Endothelial cell of umbilical vein (primary cell): Measurements from ENCODE around the gene IGSF22. TPM values are rescaled to one million over a fixed set of nuclear protein-coding genes. Genes with fewer than 3 reads are reported as not detected.

Source experiments
- BruUV-seq: library from RNA; stranded (reverse); fragments of 400-500 nt; replicated peaks from 2 replicates; lab custom pipeline; 2021; lab: Mats Ljungman, UMichigan
- CTCF ChIA-PET: fragments of 300-600, 350-600 bp; sonication (Branson Sonifier 250); formaldehyde crosslinking; loops from one replicate; lab custom pipeline; 2021; ENCODE audit warnings: antibody characterized with exemption, inconsistent platforms; lab: Charles Lee
- POLR2A ChIA-PET: fragments of 300-600, 350-600 bp; sonication (Branson Sonifier 250); formaldehyde crosslinking; loops from one replicate; lab custom pipeline; 2021; ENCODE audit warnings: antibody characterized with exemption, inconsistent platforms; lab: Charles Lee
- DNase-seq: peaks from one replicate; pipeline ENCODE4 v3.0.0-alpha.2; 2011; ENCODE audit warnings: low read depth, low spot score
- FAIRE-seq: peaks from 2 replicates; lab custom pipeline; 2011; peaks lifted over from hg19 to GRCh38; lab: Jason Lieb, UNC
- H2AFZ ChIP-seq: 2 replicates; pipeline ENCODE4 v1.6.0; 2012; ENCODE audit warnings: low read depth, low read length, control low read depth, inconsistent platforms
- H3K27ac ChIP-seq: 2 replicates; pipeline ENCODE4 v1.5.1; 2011; ENCODE audit warnings: low read depth, mild to moderate bottlenecking, control low read depth, low read length, moderate library complexity; ENCODE audit not compliant: insufficient read depth
- H3K27me3 ChIP-seq, 2 experiments: 2 replicates each; pipeline versions ENCODE4 v1.6.0 to v1.6.1; 2011; ENCODE audit warnings: low read length in 2 of 2, mixed read lengths in 1 of 2; ENCODE audit not compliant: control insufficient read depth in 2 of 2, insufficient read depth in 2 of 2
- H3K36me3 ChIP-seq, 2 experiments: 2 replicates in 1 of 2; 3 replicates in 1 of 2; pipeline ENCODE4 v1.5.1; 2011; ENCODE audit warnings: low read length in 2 of 2, mild to moderate bottlenecking in 1 of 2, moderate library complexity in 1 of 2; ENCODE audit not compliant: control insufficient read depth in 2 of 2, insufficient read depth in 2 of 2; ENCODE audit errors: extremely low read depth in 1 of 2
- H3K4me1 ChIP-seq: 3 replicates; pipeline ENCODE4 v1.5.1; 2011; ENCODE audit warnings: mild to moderate bottlenecking, low read length; ENCODE audit not compliant: control insufficient read depth, insufficient read depth; ENCODE audit errors: extremely low read depth
- H3K4me2 ChIP-seq: 2 replicates; pipeline ENCODE4 v1.6.1; 2011; ENCODE audit warnings: low read length, control low read depth, mixed read lengths; ENCODE audit not compliant: insufficient read depth
- H3K4me3 ChIP-seq, 3 experiments: fragments of 200-600 bp in 1 of 3; sonication (generic), shearing (Covaris generic) in 1 of 3; replicated peaks in 1 of 3; 2 replicates each; pipeline ENCODE4 v1.5.1; 2011 to 2016; ENCODE audit warnings: control low read depth in 3 of 3, low read length in 3 of 3, mild to moderate bottlenecking in 2 of 3, inconsistent platforms in 1 of 3, low read depth in 1 of 3, moderate library complexity in 1 of 3; ENCODE audit not compliant: insufficient read depth in 1 of 3
- H3K79me2 ChIP-seq: 2 replicates; pipeline ENCODE4 v1.6.0; 2012; ENCODE audit warnings: low read length, inconsistent platforms; ENCODE audit not compliant: control insufficient read depth, insufficient read depth
- H3K9ac ChIP-seq: replicated peaks from 2 replicates; pipeline ENCODE3; 2011; ENCODE audit warnings: low read length, control low read depth; ENCODE audit not compliant: insufficient read depth; ENCODE audit errors: extremely low read depth
- H3K9me1 ChIP-seq: replicated peaks from 3 replicates; pipeline ENCODE4 v1.6.0; 2011; ENCODE audit warnings: mild to moderate bottlenecking, low read length; ENCODE audit not compliant: control insufficient read depth, insufficient read depth; ENCODE audit errors: extremely low read depth
- H3K9me3 ChIP-seq: replicated peaks from 2 replicates; pipeline ENCODE4 v1.5.1; 2012; ENCODE audit warnings: low read length, inconsistent platforms; ENCODE audit not compliant: control insufficient read depth, insufficient read depth
- H4K20me1 ChIP-seq: replicated peaks from 2 replicates; pipeline ENCODE3; 2011; ENCODE audit warnings: mild to moderate bottlenecking, low read length; ENCODE audit not compliant: control insufficient read depth, insufficient read depth; ENCODE audit errors: extremely low read depth
- CTCF ChIP-seq, 2 donors: IDR thresholded peaks; 1 replicate in 1 of 2; 2 replicates in 1 of 2; pipeline ENCODE4 v1.5.1; 2011; ENCODE audit warnings: low read length in 2 of 2, mild to moderate bottlenecking in 2 of 2, moderate library complexity in 2 of 2, control low read depth in 1 of 2, inconsistent platforms in 1 of 2, low read depth in 1 of 2; ENCODE audit not compliant: insufficient read depth in 1 of 2; ENCODE audit errors: extremely low read depth in 1 of 2
- EZH2 ChIP-seq: IDR thresholded peaks from 2 replicates; pipeline ENCODE4 v1.6.1; 2012; ENCODE audit warnings: borderline replicate concordance, low read depth, mild to moderate bottlenecking, moderate library complexity, low read length, inconsistent platforms; ENCODE audit not compliant: severe bottlenecking
- FOS ChIP-seq: IDR thresholded peaks from 2 replicates; pipeline ENCODE4 v1.6.1; 2011; ENCODE audit warnings: mild to moderate bottlenecking, low read length, moderate library complexity, borderline replicate concordance; ENCODE audit not compliant: insufficient read depth
- GATA2 ChIP-seq: IDR thresholded peaks from 2 replicates; pipeline ENCODE4 v1.7.0; 2011; ENCODE audit warnings: low read depth, mild to moderate bottlenecking, moderate library complexity, mixed read lengths, low read length; ENCODE audit not compliant: insufficient read length, insufficient read depth
- JUN ChIP-seq: IDR thresholded peaks from 2 replicates; pipeline ENCODE4 v1.6.1; 2011; ENCODE audit warnings: borderline replicate concordance, low read depth; ENCODE audit not compliant: insufficient read length, insufficient read depth
- MAX ChIP-seq: IDR thresholded peaks from 2 replicates; pipeline ENCODE4 v1.6.1; 2011; ENCODE audit not compliant: insufficient read depth, insufficient read length
- MYC ChIP-seq: IDR thresholded peaks from one replicate; pipeline ENCODE4 v1.6.1; 2011; ENCODE audit warnings: mild to moderate bottlenecking, low read depth, low read length
- POLR2A ChIP-seq: IDR thresholded peaks from 2 replicates; pipeline ENCODE4 v1.6.1; 2012; ENCODE audit warnings: low read depth, mild to moderate bottlenecking, control low read depth, low read length
- POLR2AphosphoS5 ChIP-seq: IDR thresholded peaks from 2 replicates; pipeline ENCODE4 v1.6.1; 2012; ENCODE audit warnings: low read depth, mild to moderate bottlenecking, control low read depth, low read length, moderate library complexity; ENCODE audit not compliant: insufficient read depth
- dilution Hi-C: fragments of 300-500 bp; cut with MboI; formaldehyde crosslinking; loops from one replicate; pipeline ENCODE4 v1.15.0; 2019; ENCODE audit warnings: low sequenced_read_pairs; ENCODE audit not compliant: extremely low pct_ligation_motif_present
- intact Hi-C: fragments of 100-400 bp; cut with micrococcal nuclease; formaldehyde crosslinking; loops from one replicate; pipeline ENCODE4 v1.10.0; 2022
- polyA plus RNA-seq, 4 experiments: library from polyadenylated mRNA; depleted of rRNA in 3 of 4; stranded (reverse) in 3 of 4; unstranded in 1 of 4; fragments of >200 nt; gene quantifications; 2 replicates each; pipeline versions ENCODE4 v1.2.1 to v1.2.3, GENCODE V29; 2011 to 2012; ENCODE audit warnings: missing spikeins in 1 of 4
- total RNA-seq: library from RNA; stranded (reverse); gene quantifications from 2 replicates; pipeline ENCODE4 v1.2.3, GENCODE V29; 2021

Gene IGSF22
- total and polyA plus RNA-seq, 2 donors (not counting 3 experiments of a cell fraction or from before 2014, with no cell fraction given): not detected

- no peaks in the 10 kb centered on the region for H3K4me1 ChIP-seq
- H3K27me3 ChIP-seq: no peaks in the 10 kb centered on the region
- intact Hi-C loops: no loop called here
- no peak overlapping the region for H3K4me2 ChIP-seq
- DNase-seq (no peak), FAIRE-seq (no peak)
- no peak overlapping the region for H2AFZ ChIP-seq
- H3K9me1 ChIP-seq: no peaks in the 10 kb centered on the region
- H3K79me2 ChIP-seq: no peaks in the 10 kb centered on the region
- ChIA-PET CTCF (interaction anchor here (0.6 kb wide), 1 partner anchor 19 kb away, joined by 3 read pairs; no protein-coding TSS in a partner anchor), POLR2A (no interaction called here)
- H3K36me3 ChIP-seq: no peaks in the 10 kb centered on the region
- no peaks in the 10 kb centered on the region for H3K9me3 ChIP-seq
- no TSS peak for BruUV-seq
- TF ChIP-seq GATA2 (no peak), CTCF (IDR thresholded peaks at IDR 0.05; ENCODE audit: extremely low read depth in 1 of 2, insufficient read depth in 1 of 2, low read depth in 1 of 2, low read length in 2 of 2) (no peak), MYC (no peak), MAX (no peak), JUN (no peak), POLR2A (no peak), FOS (no peak), POLR2AphosphoS5 (no peak), EZH2 (no peak)
- no peak overlapping the region for H3K4me3 ChIP-seq
- no peaks in the 10 kb centered on the region for H4K20me1 ChIP-seq
- H3K9ac ChIP-seq: no peak overlapping the region
- dilution Hi-C loops: no loop called here
- no peak overlapping the region for H3K27ac ChIP-seq
These were observed 54.7 kb downstream of the IGSF22 start for GRCh38 chr11:18671246-18671645.
